Type B pancreatic cell (in vitro differentiated cells): ENCODE data around the gene TUBGCP6. TPM values are rescaled to one million over a fixed set of nuclear protein-coding genes. Genes with fewer than 3 reads are reported as not detected.
A peak's percentile ranks its signal among the peaks of the same experiment; 100 is the strongest.
"Not testable (repeated sequence)": the region's sequence is repeated elsewhere in the genome, so short reads cannot be mapped to it uniquely, and the experiment has no call there.

Experiments used
- DNase-seq: peaks from one replicate; pipeline ENCODE4 v3.0.0; 2021; ENCODE audit warnings: mixed read lengths; ENCODE audit not compliant: unreplicated experiment; ENCODE audit errors: extremely low spot score
- H3K27ac Mint-ChIP-seq: 2 replicates; pipeline ENCODE4 v1.8.0; 2021; ENCODE audit warnings: mild to moderate bottlenecking, mixed read lengths
- H3K27me3 Mint-ChIP-seq: 2 replicates; pipeline ENCODE4 v1.8.0; 2021; ENCODE audit warnings: mixed read lengths
- H3K36me3 Mint-ChIP-seq: 2 replicates; pipeline ENCODE4 v1.8.0; 2021; ENCODE audit warnings: mixed read lengths
- H3K4me1 Mint-ChIP-seq: one replicate; pipeline ENCODE4 v1.8.0; 2021; ENCODE audit warnings: mixed read lengths; ENCODE audit not compliant: unreplicated experiment
- H3K4me3 Mint-ChIP-seq: 2 replicates; pipeline ENCODE4 v1.8.0; 2021; ENCODE audit warnings: mild to moderate bottlenecking, mixed read lengths
- H3K9me3 Mint-ChIP-seq: 2 replicates; pipeline ENCODE4 v1.8.0; 2021; ENCODE audit warnings: mixed read lengths
- total RNA-seq: library from RNA; stranded (reverse); gene quantifications from 2 replicates; pipeline ENCODE4 v1.2.1, GENCODE V29; 2021; ENCODE audit warnings: low replicate concordance
- TF ChIP-seq, protein P1 (sequence below): fragments of 200-600 bp; sonication (generic); conservative IDR thresholded peaks from 2 replicates; pipeline ENCODE4 v1.5.0; 2021; ENCODE audit warnings: antibody characterized with exemption, mild to moderate bottlenecking

Gene TUBGCP6
- total RNA-seq, 1 donor from 2014 or later = 51.4 TPM

DNA sequence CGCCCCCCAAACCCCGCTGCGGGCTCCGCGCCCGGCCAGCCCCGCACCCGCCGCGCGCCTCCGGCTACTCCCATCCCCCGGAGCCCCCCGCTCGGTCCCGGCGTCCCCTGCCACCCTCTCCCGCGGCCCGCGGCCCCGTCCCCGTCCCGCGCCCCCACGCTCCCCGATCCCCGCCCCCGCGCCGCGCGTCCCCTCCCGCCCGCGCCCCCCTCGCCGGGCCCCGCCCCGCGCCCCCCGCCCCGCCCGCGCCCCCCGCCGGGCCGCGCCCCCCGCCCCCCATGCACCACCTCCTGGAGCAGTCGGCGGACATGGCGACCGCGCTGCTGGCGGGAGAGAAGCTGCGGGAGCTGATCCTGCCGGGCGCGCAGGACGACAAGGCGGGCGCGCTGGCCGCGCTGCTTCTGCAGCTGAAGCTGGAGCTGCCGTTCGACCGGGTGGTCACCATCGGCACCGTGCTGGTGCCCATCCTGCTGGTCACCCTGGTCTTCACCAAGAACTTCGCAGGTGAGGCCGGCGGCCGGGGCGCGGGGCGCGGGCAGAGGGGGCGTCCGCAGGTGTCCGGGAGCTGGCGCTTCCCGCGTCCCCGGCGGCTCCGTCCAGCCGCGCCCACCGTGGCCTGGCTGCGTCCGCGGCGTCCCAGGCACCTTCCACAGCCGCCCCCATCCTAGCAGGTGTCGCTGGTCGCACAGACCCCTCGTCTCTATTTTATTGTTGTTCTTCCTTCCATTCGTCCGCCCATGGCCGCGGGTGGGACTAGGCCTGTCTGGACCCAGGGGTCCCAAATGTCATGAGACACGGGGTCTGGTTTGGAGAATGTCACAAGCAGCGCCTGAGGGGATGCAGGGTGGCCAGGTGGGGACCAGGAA is 74.1 kb downstream of the TUBGCP6 start, which contains the start of gene PANX2:
Gene PANX2, plus strand, starts transcription at position 279 of the 866 bp plus-strand sequence. Its CDS starts 0 bp downstream, at position 279.
- peaks cover 37% of the 10 kb centered on the region for H3K27me3 Mint-ChIP-seq
- no peak for DNase-seq
- H3K4me1 Mint-ChIP-seq = no peaks in the 10 kb centered on the region
- no peaks in the 10 kb centered on the region for H3K9me3 Mint-ChIP-seq
- peak within 1 kb of the TSS; percentile 58 for H3K27ac Mint-ChIP-seq
- peak within 1 kb of the TSS; percentile 85 for H3K4me3 Mint-ChIP-seq
- no peaks in the 10 kb centered on the region for H3K36me3 Mint-ChIP-seq
- TF ChIP-seq, protein P1, sequence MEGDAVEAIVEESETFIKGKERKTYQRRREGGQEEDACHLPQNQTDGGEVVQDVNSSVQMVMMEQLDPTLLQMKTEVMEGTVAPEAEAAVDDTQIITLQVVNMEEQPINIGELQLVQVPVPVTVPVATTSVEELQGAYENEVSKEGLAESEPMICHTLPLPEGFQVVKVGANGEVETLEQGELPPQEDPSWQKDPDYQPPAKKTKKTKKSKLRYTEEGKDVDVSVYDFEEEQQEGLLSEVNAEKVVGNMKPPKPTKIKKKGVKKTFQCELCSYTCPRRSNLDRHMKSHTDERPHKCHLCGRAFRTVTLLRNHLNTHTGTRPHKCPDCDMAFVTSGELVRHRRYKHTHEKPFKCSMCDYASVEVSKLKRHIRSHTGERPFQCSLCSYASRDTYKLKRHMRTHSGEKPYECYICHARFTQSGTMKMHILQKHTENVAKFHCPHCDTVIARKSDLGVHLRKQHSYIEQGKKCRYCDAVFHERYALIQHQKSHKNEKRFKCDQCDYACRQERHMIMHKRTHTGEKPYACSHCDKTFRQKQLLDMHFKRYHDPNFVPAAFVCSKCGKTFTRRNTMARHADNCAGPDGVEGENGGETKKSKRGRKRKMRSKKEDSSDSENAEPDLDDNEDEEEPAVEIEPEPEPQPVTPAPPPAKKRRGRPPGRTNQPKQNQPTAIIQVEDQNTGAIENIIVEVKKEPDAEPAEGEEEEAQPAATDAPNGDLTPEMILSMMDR = no peak

DNA sequence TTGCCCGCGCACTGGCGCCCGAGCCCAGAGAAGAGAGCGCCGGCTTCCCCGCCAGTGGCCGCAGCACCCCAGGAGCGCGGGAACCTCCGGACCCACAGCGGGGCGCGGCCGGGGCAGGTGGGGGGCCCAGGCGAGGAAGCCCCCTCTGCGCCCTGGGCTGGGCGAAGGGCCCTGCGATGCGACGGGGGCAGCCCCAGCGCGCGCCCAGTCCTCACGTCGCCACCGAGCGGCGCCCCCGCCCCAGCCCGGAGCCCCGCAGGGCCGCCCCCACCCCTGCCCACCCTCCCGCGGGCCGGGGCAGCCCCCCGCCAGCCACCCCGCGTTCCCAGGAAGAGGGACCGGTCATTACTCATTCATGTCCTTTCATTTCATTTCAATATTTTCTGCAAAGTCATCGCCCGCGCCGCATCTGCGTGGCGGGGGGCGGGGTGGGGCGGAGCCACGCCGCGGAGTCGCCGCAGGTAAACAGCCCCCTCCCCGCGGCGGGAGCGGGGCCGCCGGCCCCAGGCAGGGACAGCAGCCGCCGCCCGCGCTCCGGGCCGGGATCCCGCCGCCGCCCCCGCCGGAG is 75.0 kb downstream of the TUBGCP6 start:
- H3K27me3 Mint-ChIP-seq = peaks cover 41% of the 10 kb centered on the region
- TF ChIP-seq, protein P1 = peak; percentile 16
- no peaks in the 10 kb centered on the region for H3K4me1 Mint-ChIP-seq
- H3K4me3 Mint-ChIP-seq = peak overlapping the region; percentile 59
- H3K9me3 Mint-ChIP-seq = no peaks in the 10 kb centered on the region
- no peaks in the 10 kb centered on the region for H3K36me3 Mint-ChIP-seq
- H3K27ac Mint-ChIP-seq = no peak overlapping the region
- DNase-seq = no peak

DNA sequence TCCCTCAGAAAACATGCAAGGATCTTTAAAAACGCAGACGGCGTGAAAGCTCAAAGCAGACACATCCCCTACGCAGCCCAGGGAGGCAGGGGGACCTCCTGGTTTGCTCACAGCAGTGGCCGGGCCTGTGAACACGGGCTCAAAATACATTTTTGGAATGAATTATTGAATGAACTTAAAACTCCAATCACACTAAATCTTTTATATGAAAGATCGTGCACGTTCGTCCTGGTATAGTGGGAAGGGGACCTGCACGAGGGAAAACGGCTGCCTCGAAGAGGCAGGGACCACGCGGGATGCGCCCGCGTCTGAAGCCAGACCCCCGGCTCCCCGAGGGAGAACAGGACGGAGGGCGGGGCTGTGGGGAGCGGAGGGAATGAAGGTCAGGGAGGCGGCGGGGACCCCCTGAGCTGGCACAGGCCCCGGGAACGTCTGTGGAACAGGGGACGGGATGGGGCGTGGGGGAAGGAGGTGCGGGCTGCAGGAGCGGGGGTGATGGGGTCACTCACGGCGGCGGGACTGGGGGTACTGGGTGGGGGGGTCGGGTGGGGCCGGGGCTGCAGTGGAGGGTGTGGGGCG is 75.6 kb downstream of the TUBGCP6 start:
- H3K27ac Mint-ChIP-seq = peak overlapping the region; percentile 72
- H3K4me3 Mint-ChIP-seq = peak overlapping the region; percentile 86
- TF ChIP-seq, protein P1 = no peak
- H3K4me1 Mint-ChIP-seq = no peaks in the 10 kb centered on the region
- no peaks in the 10 kb centered on the region for H3K9me3 Mint-ChIP-seq
- peaks cover 42% of the 10 kb centered on the region for H3K27me3 Mint-ChIP-seq
- H3K36me3 Mint-ChIP-seq = no peaks in the 10 kb centered on the region
- peak; percentile 66 for DNase-seq

DNA sequence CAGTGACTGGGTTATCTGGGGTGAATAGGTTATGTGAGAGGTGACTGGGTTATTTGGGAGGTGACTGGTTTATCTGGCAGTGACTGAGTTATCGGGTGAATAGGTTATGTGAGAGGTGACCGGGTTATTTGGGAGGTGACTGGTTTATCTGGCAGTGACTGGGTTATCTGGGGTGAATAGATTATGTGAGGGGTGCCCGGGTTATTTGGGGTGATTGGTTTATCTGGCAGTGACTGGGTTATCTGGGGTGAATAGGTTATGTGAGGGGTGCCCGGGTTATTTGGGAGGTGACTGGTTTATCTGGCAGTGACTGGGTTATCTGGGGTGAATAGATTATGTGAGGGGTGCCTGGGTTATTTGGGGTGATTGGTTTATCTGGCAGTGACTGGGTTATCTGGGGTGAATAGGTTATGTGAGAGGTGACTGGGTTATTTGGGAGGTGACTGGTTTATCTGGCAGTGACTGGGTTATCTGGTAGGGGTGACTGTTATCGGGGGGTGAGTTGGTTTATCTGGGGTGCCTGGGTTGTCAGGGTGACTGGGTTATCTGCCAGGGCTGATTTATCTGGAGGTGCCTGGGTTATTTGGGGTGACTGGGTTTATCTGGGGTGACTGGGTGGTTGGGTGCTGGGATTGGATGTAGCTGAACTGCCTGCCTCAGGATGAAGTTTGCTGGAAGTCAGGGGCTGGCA is 76.2 kb downstream of the TUBGCP6 start:
- H3K36me3 Mint-ChIP-seq = not testable (repeated sequence)
- peak overlapping the region; percentile 72 for H3K27ac Mint-ChIP-seq

DNA sequence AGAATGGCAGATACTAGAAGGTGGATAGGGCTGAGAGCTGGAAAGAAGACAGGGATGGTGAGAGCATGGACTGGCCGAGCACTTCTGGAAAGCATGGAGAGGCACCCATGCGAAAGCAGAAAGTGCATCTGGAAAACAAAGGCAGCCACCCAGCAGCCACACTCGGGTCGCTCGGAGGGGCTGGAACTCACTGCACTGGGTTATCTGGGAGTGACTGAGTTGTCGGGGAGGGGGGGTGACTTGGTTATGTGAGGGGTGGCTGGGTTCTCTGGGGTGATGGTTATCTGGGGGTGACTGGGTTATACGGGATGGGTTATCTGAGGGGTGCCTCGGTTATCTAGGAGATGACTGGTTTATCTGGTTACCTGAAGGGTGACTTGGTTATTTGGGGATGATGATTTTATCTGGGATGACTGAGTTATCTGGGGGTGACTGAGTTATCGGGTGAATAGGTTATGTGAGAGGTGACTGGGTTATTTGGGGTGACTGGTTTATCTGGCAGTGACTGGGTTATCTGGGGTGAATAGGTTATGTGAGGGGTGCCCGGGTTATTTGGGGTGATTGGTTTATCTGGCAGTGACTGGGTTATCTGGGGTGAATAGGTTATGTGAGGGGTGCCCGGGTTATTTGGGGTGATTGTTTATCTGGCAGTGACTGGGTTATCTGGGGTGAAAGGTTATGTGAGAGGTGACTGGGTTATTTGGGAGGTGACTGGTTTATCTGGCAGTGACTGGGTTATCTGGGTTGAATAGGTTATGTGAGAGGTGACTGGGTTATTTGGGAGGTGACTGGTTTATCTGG is 76.9 kb downstream of the TUBGCP6 start:
- TF ChIP-seq, protein P1 = no peak
- Mint-ChIP-seq H3K4me3 (peak overlapping the region; percentile 81), H3K36me3 (no peaks in the 10 kb centered on the region), H3K9me3 (no peaks in the 10 kb centered on the region), H3K4me1 (no peaks in the 10 kb centered on the region), H3K27ac (peak overlapping the region; percentile 74), H3K27me3 (peaks cover 39% of the 10 kb centered on the region)
- DNase-seq = no peak

More for the DNA sequence above, 76.2 kb downstream of the TUBGCP6 start:
- Mint-ChIP-seq H3K4me3 (peak overlapping the region; percentile 86), H3K27me3 (peaks cover 39% of the 10 kb centered on the region)
- H3K9me3 Mint-ChIP-seq, DNase-seq, H3K4me1 Mint-ChIP-seq: not testable (repeated sequence)

Other genes with a start within 250 kb of the TUBGCP6 start
- gene IL17REL, start 232.3 kb downstream of the TUBGCP6 start, total RNA-seq = 0.10 TPM in 1 of 2 replicates, not detected in the other
- gene TTLL8, start 186.7 kb downstream of the TUBGCP6 start, total RNA-seq = not detected in 2 replicates
- gene MLC1, start 159.6 kb downstream of the TUBGCP6 start, total RNA-seq = 0.19 TPM in 1 of 2 replicates, not detected in the other
- gene MOV10L1, start 155.0 kb downstream of the TUBGCP6 start, total RNA-seq = 0.10 and 0.19 TPM in 2 replicates
- gene PANX2, start 74.3 kb downstream of the TUBGCP6 start, total RNA-seq = 3.0 and 9.3 TPM in 2 replicates
- gene TRABD, start 59.1 kb downstream of the TUBGCP6 start, total RNA-seq = 33.8 and 37.7 TPM in 2 replicates
- 23.8 and 28.5 TPM in 2 replicates for gene SELENOO, start 44.0 kb downstream of the TUBGCP6 start, total RNA-seq
- gene HDAC10, start 6.2 kb upstream of the TUBGCP6 start, total RNA-seq = 29.5 and 37.1 TPM in 2 replicates
- 11.4 and 31.3 TPM in 2 replicates for gene MAPK12, start 16.7 kb upstream of the TUBGCP6 start, total RNA-seq
- gene MAPK11, start 25.4 kb upstream of the TUBGCP6 start, total RNA-seq = 4.0 and 7.4 TPM in 2 replicates
- gene PLXNB2, start 62.6 kb upstream of the TUBGCP6 start, total RNA-seq = 352 and 500 TPM in 2 replicates
- 22.1 and 25.6 TPM in 2 replicates for gene DENND6B, start 82.0 kb upstream of the TUBGCP6 start, total RNA-seq
- gene PPP6R2, start 98.3 kb upstream of the TUBGCP6 start, total RNA-seq = 56.4 and 62.8 TPM in 2 replicates
- 119 and 133 TPM in 2 replicates for gene SBF1, start 230.0 kb upstream of the TUBGCP6 start, total RNA-seq
- 2.6 and 10.2 TPM in 2 replicates for gene ADM2, start 236.5 kb upstream of the TUBGCP6 start, total RNA-seq
- 1.2 TPM in 1 of 2 replicates, not detected in the other for gene MIOX, start 241.8 kb upstream of the TUBGCP6 start, total RNA-seq